Left ventricle myocardium inferior (tissue), 1 donor: ENCODE results near the gene LIPH. TPM values are rescaled to one million over a fixed set of nuclear protein-coding genes. Genes with fewer than 3 reads are reported as not detected.
A peak's percentile ranks its signal among the peaks of the same experiment; 100 is the strongest.
"Not testable (repeated sequence)": the region's sequence is repeated elsewhere in the genome, so short reads cannot be mapped to it uniquely, and the experiment has no call there.

Experiments used
- DNase-seq: peaks from one replicate; pipeline ENCODE4 v3.0.0-alpha.2; 2020
- H3K27ac ChIP-seq: fragments of 200-600 bp; replicated peaks from 2 replicates; pipeline ENCODE4 v1.8.0; 2021
- H3K27me3 ChIP-seq: fragments of 200-600 bp; 2 replicates; pipeline ENCODE4 v1.8.0; 2021; ENCODE audit warnings: low read depth
- H3K36me3 ChIP-seq: fragments of 200-600 bp; 2 replicates; pipeline ENCODE4 v1.8.0; 2021
- H3K4me1 ChIP-seq: fragments of 200-600 bp; 2 replicates; pipeline ENCODE4 v1.8.0; 2021
- H3K4me3 ChIP-seq: fragments of 200-600 bp; 2 replicates; pipeline ENCODE4 v1.8.0; 2021; ENCODE audit warnings: mild to moderate bottlenecking, moderate library complexity
- H3K9me3 ChIP-seq: fragments of 200-600 bp; replicated peaks from 2 replicates; pipeline ENCODE4 v1.8.0; 2021
- intact Hi-C: fragments of 100-400 bp; cut with micrococcal nuclease; formaldehyde crosslinking; loops from one replicate; pipeline ENCODE4 v1.11.0; 2022
- total RNA-seq: library from RNA; stranded (reverse); fragmentation: NEBNext Ultra II Directional; extraction: Animal tissue kit (Norgen Biotek cat#: 25700); gene quantifications from one replicate; pipeline ENCODE4 v1.2.1, GENCODE V29; 2021
- TF ChIP-seq, protein P1 (sequence below): fragments of 200-600 bp; IDR thresholded peaks from 2 replicates; pipeline ENCODE4 v1.8.0; 2021; ENCODE audit warnings: antibody characterized with exemption, mild to moderate bottlenecking, borderline replicate concordance
- donor health status: DM: no; HTN: yes; CAD: no; lungs with severe emphysema.

The LIPH gene
- total RNA-seq, 1 donor from 2014 or later: 0.44 TPM

DNA sequence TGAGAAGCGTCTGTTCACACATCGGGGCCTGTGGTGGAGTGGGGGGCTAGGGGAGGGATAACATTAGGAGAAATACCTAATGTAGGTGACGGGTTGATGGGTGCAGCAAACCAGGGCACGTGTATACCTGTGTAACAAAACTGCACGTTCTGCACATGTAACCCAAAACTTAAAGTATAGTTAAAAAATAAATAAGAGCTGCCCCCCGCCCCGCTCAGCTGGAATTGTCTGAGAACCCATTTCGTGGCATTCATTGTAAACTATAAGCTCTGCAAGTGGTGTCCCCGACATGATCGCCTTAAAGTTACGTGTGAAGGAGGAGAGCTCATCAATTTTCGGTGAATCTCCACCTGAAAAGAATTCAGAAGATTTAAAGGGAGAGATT lies 7.3 kb upstream of the LIPH start:
- DNase-seq: no peak
- no peaks in the 10 kb centered on the region for H3K36me3 ChIP-seq
- H3K4me3 ChIP-seq: no peak overlapping the region
- H3K27me3 ChIP-seq: peaks cover 22% of the 10 kb centered on the region
- no peak overlapping the region for H3K27ac ChIP-seq
- peaks cover 6% of the 10 kb centered on the region for H3K4me1 ChIP-seq
- intact Hi-C loops: no loop called here
- TF ChIP-seq, protein P1, sequence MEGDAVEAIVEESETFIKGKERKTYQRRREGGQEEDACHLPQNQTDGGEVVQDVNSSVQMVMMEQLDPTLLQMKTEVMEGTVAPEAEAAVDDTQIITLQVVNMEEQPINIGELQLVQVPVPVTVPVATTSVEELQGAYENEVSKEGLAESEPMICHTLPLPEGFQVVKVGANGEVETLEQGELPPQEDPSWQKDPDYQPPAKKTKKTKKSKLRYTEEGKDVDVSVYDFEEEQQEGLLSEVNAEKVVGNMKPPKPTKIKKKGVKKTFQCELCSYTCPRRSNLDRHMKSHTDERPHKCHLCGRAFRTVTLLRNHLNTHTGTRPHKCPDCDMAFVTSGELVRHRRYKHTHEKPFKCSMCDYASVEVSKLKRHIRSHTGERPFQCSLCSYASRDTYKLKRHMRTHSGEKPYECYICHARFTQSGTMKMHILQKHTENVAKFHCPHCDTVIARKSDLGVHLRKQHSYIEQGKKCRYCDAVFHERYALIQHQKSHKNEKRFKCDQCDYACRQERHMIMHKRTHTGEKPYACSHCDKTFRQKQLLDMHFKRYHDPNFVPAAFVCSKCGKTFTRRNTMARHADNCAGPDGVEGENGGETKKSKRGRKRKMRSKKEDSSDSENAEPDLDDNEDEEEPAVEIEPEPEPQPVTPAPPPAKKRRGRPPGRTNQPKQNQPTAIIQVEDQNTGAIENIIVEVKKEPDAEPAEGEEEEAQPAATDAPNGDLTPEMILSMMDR: no peak
- H3K9me3 ChIP-seq: no peaks in the 10 kb centered on the region

GRCh38 chr3:185558395-185558794 lies 6.0 kb upstream of the LIPH start:
- TF ChIP-seq, protein P1: no peak
- Histone ChIP-seq H3K36me3 (no peaks in the 10 kb centered on the region), H3K4me1 (peaks cover 6% of the 10 kb centered on the region), H3K27me3 (peaks cover 22% of the 10 kb centered on the region), H3K27ac (no peak overlapping the region), H3K9me3 (no peaks in the 10 kb centered on the region), H3K4me3 (no peak overlapping the region)
- intact Hi-C loops: no loop called here
- no peak for DNase-seq

GRCh38 chr3:185556640-185557039 lies 4.3 kb upstream of the LIPH start:
- H3K4me1 ChIP-seq, H3K4me3 ChIP-seq, H3K9me3 ChIP-seq, H3K27ac ChIP-seq, intact Hi-C loops, DNase-seq, H3K36me3 ChIP-seq: not testable (repeated sequence)
- H3K27me3 ChIP-seq: peaks cover 22% of the 10 kb centered on the region

DNA sequence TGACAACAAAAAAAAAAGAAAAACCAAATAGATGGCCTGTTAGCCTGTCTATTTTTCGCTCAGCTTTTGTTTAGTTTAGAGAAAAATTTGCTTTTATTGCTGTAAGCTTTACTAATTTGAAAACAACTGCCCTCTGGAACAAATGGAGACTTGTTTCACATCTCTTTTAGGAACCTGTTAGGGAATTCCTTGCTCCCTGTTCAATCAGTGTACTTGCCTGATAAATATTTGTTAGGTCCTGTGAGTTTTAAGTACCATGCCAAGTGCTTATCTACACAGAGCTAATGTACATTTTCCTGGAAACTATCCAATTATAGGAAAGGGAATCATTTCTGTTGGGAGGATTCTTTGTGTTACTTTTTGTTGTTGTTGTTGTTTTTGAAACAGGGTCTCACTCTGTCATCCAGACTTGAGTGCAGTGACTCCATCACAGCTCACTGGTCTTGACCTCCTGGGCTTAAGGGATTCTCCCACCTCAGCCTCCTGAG lies 3.5 kb upstream of the LIPH start:
- TF ChIP-seq, protein P1: no peak

DNA sequence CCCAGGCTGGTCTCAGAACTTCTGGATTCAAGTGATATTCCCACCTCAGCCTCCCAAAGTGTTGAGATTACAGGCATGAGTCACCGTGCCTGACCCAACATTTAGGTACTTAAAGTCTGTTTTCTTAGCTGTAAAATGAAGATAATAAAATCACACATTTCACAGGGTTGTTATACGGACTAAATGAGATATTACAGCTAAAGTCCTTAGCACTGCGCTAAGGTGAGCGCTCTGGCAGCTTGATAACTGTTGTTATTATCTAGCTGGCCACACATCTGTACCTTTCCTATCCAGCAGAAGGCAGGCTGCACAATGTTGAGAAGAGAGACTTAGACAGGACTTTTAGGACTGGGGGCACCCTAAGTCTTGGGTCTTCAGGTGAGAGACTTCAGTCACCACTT lies 2.7 kb upstream of the LIPH start:
- Histone ChIP-seq H3K9me3 (no peaks in the 10 kb centered on the region), H3K4me3 (no peak overlapping the region), H3K4me1 (peaks cover 6% of the 10 kb centered on the region), H3K36me3 (no peaks in the 10 kb centered on the region), H3K27ac (no peak overlapping the region), H3K27me3 (peaks cover 7% of the 10 kb centered on the region)
- intact Hi-C loops: no loop called here
- DNase-seq: no peak
- TF ChIP-seq, protein P1: no peak

More for the DNA sequence above, 3.5 kb upstream of the LIPH start:
- Histone ChIP-seq H3K36me3 (no peaks in the 10 kb centered on the region), H3K9me3 (no peaks in the 10 kb centered on the region), H3K27me3 (peaks cover 15% of the 10 kb centered on the region), H3K27ac (no peak overlapping the region), H3K4me3 (no peak overlapping the region), H3K4me1 (peaks cover 6% of the 10 kb centered on the region)
- intact Hi-C loops: no loop called here
- no peak for DNase-seq

DNA sequence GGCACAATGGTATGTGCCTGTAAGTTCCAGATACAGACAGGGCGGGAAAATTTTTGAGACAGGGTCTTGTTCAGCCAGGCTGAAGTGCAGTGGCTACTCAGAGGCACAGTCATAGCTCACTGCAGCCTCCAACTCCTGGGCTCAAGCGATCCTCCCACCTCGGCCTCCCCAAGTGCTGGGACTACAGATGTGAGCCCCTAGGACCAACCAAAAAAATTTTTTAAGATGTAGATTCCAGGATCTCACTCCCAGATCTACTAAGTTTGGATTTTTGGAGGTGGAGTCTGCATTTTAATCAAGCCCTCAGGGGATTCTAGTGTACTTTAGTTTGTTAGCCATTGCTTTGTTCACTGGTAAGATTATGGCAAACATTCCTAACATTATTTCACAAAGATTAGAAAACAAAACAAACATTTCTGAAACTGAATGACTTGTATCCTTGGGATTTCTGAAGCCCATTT lies 2.7 kb downstream of the LIPH start:
- TF ChIP-seq, protein P1: no peak
- Histone ChIP-seq H3K4me3 (no peak overlapping the region), H3K27me3 (no peaks in the 10 kb centered on the region), H3K27ac (peak overlapping the region; percentile 16), H3K36me3 (no peaks in the 10 kb centered on the region), H3K4me1 (no peaks in the 10 kb centered on the region), H3K9me3 (no peaks in the 10 kb centered on the region)
- intact Hi-C loops: no loop called here
- no peak for DNase-seq
